GM23338 (cell line): ENCODE results near the gene SLC23A3. TPM values are rescaled to one million over a fixed set of nuclear protein-coding genes. Genes with fewer than 3 reads are reported as not detected.

Experiments
- ATAC-seq: fragments of 200-7000 bp; cut with Tn5 transposase; 3 replicates; pipeline ENCODE4 v1.9.1; 2020
- DNase-seq: peaks from one replicate; pipeline ENCODE4 v3.0.0-alpha.2; 2015; ENCODE audit warnings: low spot score
- H2AFZ ChIP-seq: fragments of 200-600 bp; sonication (generic); 2 replicates; pipeline ENCODE4 v1.8.0; 2016; ENCODE audit warnings: antibody characterized with exemption, mild to moderate bottlenecking, moderate library complexity
- H3F3A ChIP-seq: fragments of 200-600 bp; sonication (generic); replicated peaks from 2 replicates; pipeline ENCODE4 v1.8.0; 2017; ENCODE audit warnings: antibody characterized with exemption, mixed run types, low read depth
- H3K27ac ChIP-seq: fragments of 200-600 bp; sonication (generic); 2 replicates; pipeline ENCODE4 v1.6.1; 2016; ENCODE audit warnings: low read depth
- H3K27me3 ChIP-seq: fragments of 200-600 bp; sonication (generic); 2 replicates; pipeline ENCODE4 v1.8.0; 2016; ENCODE audit warnings: mild to moderate bottlenecking, mixed run types, moderate library complexity; ENCODE audit not compliant: insufficient read depth
- H3K36me3 ChIP-seq: fragments of 200-600 bp; sonication (generic); 2 replicates; pipeline ENCODE4 v1.8.0; 2016; ENCODE audit warnings: mild to moderate bottlenecking; ENCODE audit not compliant: insufficient read depth
- H3K4me1 ChIP-seq: fragments of 200-600 bp; sonication (generic); 2 replicates; pipeline ENCODE4 v1.8.0; 2016; ENCODE audit warnings: mild to moderate bottlenecking, moderate library complexity; ENCODE audit not compliant: insufficient read depth
- H3K4me2 ChIP-seq: fragments of 200-600 bp; sonication (generic); 2 replicates; pipeline ENCODE4 v1.7.1; 2017; ENCODE audit warnings: mixed run types
- H3K4me3 ChIP-seq: fragments of 200-600 bp; sonication (generic); 2 replicates; pipeline ENCODE4 v1.6.1; 2016; ENCODE audit warnings: mixed run types
- H3K79me2 ChIP-seq: fragments of 200-600 bp; sonication (generic); replicated peaks from 2 replicates; pipeline ENCODE4 v1.8.0; 2017; ENCODE audit warnings: mild to moderate bottlenecking; ENCODE audit not compliant: insufficient read depth
- H3K9me2 ChIP-seq: fragments of 200-600 bp; sonication (generic); 2 replicates; pipeline ENCODE4 v1.8.0; 2017; ENCODE audit not compliant: insufficient read depth
- H4K20me1 ChIP-seq: fragments of 200-600 bp; sonication (generic); replicated peaks from 2 replicates; pipeline ENCODE4 v1.8.0; 2017; ENCODE audit warnings: mild to moderate bottlenecking; ENCODE audit not compliant: insufficient read depth
- H3K27ac Mint-ChIP-seq: 2 replicates; pipeline ENCODE4 v1.8.0; 2020; ENCODE audit warnings: inconsistent platforms, mild to moderate bottlenecking, moderate library complexity, mixed read lengths
- H3K27me3 Mint-ChIP-seq: 3 replicates; pipeline ENCODE4 v1.8.0; 2022; ENCODE audit warnings: low read depth, mild to moderate bottlenecking, moderate library complexity, mixed read lengths, inconsistent platforms; ENCODE audit not compliant: insufficient read depth, poor library complexity
- H3K36me3 Mint-ChIP-seq: 3 replicates; pipeline ENCODE4 v1.8.0; 2021; ENCODE audit warnings: low read depth, mild to moderate bottlenecking, inconsistent platforms, moderate library complexity, mixed read lengths
- H3K4me1 Mint-ChIP-seq: 3 replicates; pipeline ENCODE4 v1.8.0; 2020; ENCODE audit warnings: mild to moderate bottlenecking, inconsistent platforms, mixed read lengths
- H3K4me3 Mint-ChIP-seq: 3 replicates; pipeline ENCODE4 v1.8.0; 2021; ENCODE audit warnings: moderate library complexity, mild to moderate bottlenecking, inconsistent platforms, mixed read lengths
- H3K9me3 Mint-ChIP-seq: 3 replicates; pipeline ENCODE4 v1.8.0; 2020; ENCODE audit warnings: moderate library complexity, mild to moderate bottlenecking, inconsistent platforms, mixed read lengths
- CREB1 ChIP-seq: fragments of 250-450 bp; sonication (Bioruptor Pico); IDR thresholded peaks from 2 replicates; pipeline ENCODE4 v1.5.0; 2020; ENCODE audit warnings: low read depth, mild to moderate bottlenecking, moderate library complexity
- EZH2 ChIP-seq: fragments of 200-600 bp; sonication (generic); IDR thresholded peaks from one replicate; pipeline ENCODE4 v1.8.0; 2017; ENCODE audit warnings: antibody characterized with exemption, mild to moderate bottlenecking, low read depth; ENCODE audit not compliant: unreplicated experiment
- EZH2phosphoT487 ChIP-seq: fragments of 200-600 bp; sonication (generic); IDR thresholded peaks from one replicate; pipeline ENCODE4 v1.8.1; 2018; ENCODE audit warnings: antibody characterized with exemption; ENCODE audit not compliant: unreplicated experiment
- NANOG ChIP-seq: IDR thresholded peaks from 2 replicates; pipeline ENCODE4 v1.6.1; 2016; ENCODE audit warnings: antibody characterized with exemption, borderline replicate concordance
- POLR2AphosphoS5 ChIP-seq: IDR thresholded peaks from 2 replicates; pipeline ENCODE4 v1.6.1; 2016; ENCODE audit warnings: antibody characterized with exemption, low read depth
- STAT1 ChIP-seq: IDR thresholded peaks from one replicate; pipeline ENCODE4 v1.6.1; 2016; ENCODE audit warnings: antibody characterized with exemption; ENCODE audit not compliant: unreplicated experiment
- ZNF114 ChIP-seq: fragments of 250-450 bp; sonication (Bioruptor Pico); IDR thresholded peaks from 2 replicates; pipeline ENCODE4 v1.5.0; 2020; ENCODE audit warnings: mild to moderate bottlenecking, moderate library complexity
- ZNF331 ChIP-seq: fragments of 250-450 bp; sonication (Bioruptor Pico); IDR thresholded peaks from 2 replicates; pipeline ENCODE4 v1.5.0; 2020; ENCODE audit warnings: low read depth, mild to moderate bottlenecking, moderate library complexity
- polyA plus RNA-seq: library from polyadenylated mRNA; unstranded; fragments of >200 nt; fragmentation: Nextera tagmentation; extraction: Ambion mirVana; gene quantifications from 2 replicates; pipeline ENCODE4 v1.2.1, GENCODE V29; 2016
- total RNA-seq: library from RNA; depleted of rRNA; stranded (reverse); fragments of >200 nt; shearing (Covaris generic); gene quantifications from 2 replicates; pipeline ENCODE4 v1.2.3, GENCODE V29; 2014
- TF ChIP-seq, protein P1 (sequence below): fragments of 250-450 bp; sonication (Bioruptor Pico); IDR thresholded peaks from 2 replicates; pipeline ENCODE4 v1.5.0; 2020; ENCODE audit warnings: mild to moderate bottlenecking, moderate library complexity
- TF ChIP-seq, protein P2 (sequence below): IDR thresholded peaks from 2 replicates; pipeline ENCODE4 v1.6.1; 2016; ENCODE audit warnings: antibody characterized with exemption
- TF ChIP-seq, protein P3 (sequence below), 2 experiments: fragments of 200-600 bp in 1 of 2; sonication (generic) in 1 of 2; conservative IDR thresholded peaks; 2 replicates each; pipeline versions ENCODE4 v1.5.1 to v1.6.1; 2016 to 2017; ENCODE audit warnings: antibody characterized with exemption in 2 of 2, low read depth in 2 of 2, mild to moderate bottlenecking in 2 of 2, moderate library complexity in 1 of 2

Gene SLC23A3
- total and polyA plus RNA-seq, 2 experiments from 2014 or later, result 0.10 to 0.73 TPM

DNA sequence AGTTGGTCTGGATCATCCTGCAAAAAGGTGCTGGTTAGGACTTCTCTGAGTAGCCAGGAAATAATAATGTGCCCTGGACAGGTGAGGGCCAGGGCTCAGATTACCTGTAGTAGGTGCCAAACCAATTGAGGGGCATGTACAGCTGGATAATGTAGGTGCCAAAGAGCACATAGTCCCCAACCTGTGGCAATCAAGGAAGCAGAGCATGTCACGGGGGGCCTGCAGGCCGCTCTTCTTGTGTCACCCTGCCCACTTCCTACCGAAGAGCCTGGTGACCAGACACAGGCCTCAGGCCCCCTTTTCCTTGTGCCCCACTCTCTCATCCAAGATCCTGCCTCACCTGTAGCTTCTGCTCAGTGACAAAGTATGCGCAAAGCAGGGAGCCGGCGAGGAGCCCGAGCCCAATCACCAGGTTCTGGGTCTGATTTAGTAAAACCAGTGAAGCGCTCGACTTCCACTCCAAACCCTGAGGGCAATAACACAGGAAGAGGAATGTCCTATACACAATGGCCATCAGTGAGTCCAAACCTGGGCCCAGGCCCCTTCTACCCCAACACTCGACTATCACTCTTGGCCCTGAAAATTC, 43.8 kb upstream of the SLC23A3 start:
- no peaks in the 10 kb centered on the region for H3K9me3 Mint-ChIP-seq
- Histone ChIP-seq H4K20me1 (no peaks in the 10 kb centered on the region), H3K4me2 (no peak overlapping the region), H2AFZ (no peak overlapping the region), H3K9me2 (no peaks in the 10 kb centered on the region), H3K4me3 (no peak overlapping the region), H3K27me3 (no peaks in the 10 kb centered on the region), H3K36me3 (no peaks in the 10 kb centered on the region; the same call in 1 of the 2 replicates), H3F3A (no peaks in the 10 kb centered on the region), H3K4me1 (peaks cover 10% of the 10 kb centered on the region), H3K79me2 (no peaks in the 10 kb centered on the region), H3K27ac (no peak overlapping the region)
- H3K27me3 Mint-ChIP-seq, result peaks cover 12% of the 10 kb centered on the region
- no peak overlapping the region for H3K27ac Mint-ChIP-seq
- TF ChIP-seq, protein P1, sequence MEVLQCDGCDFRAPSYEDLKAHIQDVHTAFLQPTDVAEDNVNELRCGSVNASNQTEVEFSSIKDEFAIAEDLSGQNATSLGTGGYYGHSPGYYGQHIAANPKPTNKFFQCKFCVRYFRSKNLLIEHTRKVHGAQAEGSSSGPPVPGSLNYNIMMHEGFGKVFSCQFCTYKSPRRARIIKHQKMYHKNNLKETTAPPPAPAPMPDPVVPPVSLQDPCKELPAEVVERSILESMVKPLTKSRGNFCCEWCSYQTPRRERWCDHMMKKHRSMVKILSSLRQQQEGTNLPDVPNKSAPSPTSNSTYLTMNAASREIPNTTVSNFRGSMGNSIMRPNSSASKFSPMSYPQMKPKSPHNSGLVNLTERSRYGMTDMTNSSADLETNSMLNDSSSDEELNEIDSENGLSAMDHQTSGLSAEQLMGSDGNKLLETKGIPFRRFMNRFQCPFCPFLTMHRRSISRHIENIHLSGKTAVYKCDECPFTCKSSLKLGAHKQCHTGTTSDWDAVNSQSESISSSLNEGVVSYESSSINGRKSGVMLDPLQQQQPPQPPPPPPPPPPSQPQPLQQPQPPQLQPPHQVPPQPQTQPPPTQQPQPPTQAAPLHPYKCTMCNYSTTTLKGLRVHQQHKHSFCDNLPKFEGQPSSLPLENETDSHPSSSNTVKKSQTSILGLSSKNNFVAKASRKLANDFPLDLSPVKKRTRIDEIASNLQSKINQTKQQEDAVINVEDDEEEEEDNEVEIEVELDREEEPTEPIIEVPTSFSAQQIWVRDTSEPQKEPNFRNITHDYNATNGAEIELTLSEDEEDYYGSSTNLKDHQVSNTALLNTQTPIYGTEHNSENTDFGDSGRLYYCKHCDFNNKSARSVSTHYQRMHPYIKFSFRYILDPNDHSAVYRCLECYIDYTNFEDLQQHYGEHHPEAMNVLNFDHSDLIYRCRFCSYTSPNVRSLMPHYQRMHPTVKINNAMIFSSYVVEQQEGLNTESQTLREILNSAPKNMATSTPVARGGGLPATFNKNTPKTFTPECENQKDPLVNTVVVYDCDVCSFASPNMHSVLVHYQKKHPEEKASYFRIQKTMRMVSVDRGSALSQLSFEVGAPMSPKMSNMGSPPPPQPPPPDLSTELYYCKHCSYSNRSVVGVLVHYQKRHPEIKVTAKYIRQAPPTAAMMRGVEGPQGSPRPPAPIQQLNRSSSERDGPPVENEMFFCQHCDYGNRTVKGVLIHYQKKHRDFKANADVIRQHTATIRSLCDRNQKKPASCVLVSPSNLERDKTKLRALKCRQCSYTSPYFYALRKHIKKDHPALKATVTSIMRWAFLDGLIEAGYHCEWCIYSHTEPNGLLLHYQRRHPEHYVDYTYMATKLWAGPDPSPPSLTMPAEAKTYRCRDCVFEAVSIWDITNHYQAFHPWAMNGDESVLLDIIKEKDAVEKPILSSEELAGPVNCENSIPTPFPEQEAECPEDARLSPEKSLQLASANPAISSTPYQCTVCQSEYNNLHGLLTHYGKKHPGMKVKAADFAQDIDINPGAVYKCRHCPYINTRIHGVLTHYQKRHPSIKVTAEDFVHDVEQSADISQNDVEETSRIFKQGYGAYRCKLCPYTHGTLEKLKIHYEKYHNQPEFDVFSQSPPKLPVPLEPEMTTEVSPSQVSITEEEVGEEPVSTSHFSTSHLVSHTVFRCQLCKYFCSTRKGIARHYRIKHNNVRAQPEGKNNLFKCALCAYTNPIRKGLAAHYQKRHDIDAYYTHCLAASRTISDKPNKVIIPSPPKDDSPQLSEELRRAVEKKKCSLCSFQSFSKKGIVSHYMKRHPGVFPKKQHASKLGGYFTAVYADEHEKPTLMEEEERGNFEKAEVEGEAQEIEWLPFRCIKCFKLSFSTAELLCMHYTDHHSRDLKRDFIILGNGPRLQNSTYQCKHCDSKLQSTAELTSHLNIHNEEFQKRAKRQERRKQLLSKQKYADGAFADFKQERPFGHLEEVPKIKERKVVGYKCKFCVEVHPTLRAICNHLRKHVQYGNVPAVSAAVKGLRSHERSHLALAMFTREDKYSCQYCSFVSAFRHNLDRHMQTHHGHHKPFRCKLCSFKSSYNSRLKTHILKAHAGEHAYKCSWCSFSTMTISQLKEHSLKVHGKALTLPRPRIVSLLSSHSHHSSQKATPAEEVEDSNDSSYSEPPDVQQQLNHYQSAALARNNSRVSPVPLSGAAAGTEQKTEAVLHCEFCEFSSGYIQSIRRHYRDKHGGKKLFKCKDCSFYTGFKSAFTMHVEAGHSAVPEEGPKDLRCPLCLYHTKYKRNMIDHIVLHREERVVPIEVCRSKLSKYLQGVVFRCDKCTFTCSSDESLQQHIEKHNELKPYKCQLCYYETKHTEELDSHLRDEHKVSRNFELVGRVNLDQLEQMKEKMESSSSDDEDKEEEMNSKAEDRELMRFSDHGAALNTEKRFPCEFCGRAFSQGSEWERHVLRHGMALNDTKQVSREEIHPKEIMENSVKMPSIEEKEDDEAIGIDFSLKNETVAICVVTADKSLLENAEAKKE, result no peak
- TF ChIP-seq CREB1, result no peak
- no peak for TF ChIP-seq POLR2AphosphoS5
- TF ChIP-seq, protein P2, sequence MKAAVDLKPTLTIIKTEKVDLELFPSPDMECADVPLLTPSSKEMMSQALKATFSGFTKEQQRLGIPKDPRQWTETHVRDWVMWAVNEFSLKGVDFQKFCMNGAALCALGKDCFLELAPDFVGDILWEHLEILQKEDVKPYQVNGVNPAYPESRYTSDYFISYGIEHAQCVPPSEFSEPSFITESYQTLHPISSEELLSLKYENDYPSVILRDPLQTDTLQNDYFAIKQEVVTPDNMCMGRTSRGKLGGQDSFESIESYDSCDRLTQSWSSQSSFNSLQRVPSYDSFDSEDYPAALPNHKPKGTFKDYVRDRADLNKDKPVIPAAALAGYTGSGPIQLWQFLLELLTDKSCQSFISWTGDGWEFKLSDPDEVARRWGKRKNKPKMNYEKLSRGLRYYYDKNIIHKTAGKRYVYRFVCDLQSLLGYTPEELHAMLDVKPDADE, result no peak
- TF ChIP-seq NANOG, result no peak
- TF ChIP-seq EZH2, result no peak
- no peak for TF ChIP-seq ZNF114
- no peak for TF ChIP-seq STAT1
- TF ChIP-seq, protein P3, sequence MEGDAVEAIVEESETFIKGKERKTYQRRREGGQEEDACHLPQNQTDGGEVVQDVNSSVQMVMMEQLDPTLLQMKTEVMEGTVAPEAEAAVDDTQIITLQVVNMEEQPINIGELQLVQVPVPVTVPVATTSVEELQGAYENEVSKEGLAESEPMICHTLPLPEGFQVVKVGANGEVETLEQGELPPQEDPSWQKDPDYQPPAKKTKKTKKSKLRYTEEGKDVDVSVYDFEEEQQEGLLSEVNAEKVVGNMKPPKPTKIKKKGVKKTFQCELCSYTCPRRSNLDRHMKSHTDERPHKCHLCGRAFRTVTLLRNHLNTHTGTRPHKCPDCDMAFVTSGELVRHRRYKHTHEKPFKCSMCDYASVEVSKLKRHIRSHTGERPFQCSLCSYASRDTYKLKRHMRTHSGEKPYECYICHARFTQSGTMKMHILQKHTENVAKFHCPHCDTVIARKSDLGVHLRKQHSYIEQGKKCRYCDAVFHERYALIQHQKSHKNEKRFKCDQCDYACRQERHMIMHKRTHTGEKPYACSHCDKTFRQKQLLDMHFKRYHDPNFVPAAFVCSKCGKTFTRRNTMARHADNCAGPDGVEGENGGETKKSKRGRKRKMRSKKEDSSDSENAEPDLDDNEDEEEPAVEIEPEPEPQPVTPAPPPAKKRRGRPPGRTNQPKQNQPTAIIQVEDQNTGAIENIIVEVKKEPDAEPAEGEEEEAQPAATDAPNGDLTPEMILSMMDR (conservative IDR thresholded peaks at IDR 0.05; ENCODE audit: low read depth in 2 of 2), result no peak
- no peak for TF ChIP-seq ZNF331
- no peak for TF ChIP-seq EZH2phosphoT487
- no peak for DNase-seq
- no peak for ATAC-seq
- peaks cover 15% of the 10 kb centered on the region for H3K4me1 Mint-ChIP-seq
- peaks cover 58% of the 10 kb centered on the region for H3K36me3 Mint-ChIP-seq
- no peak overlapping the region for H3K4me3 Mint-ChIP-seq
